Hindlimb muscle (tissue), 1 donor: Measurements from ENCODE around the gene TRIM5. TPM values are rescaled to one million over a fixed set of nuclear protein-coding genes. Genes with fewer than 3 reads are reported as not detected.
"Not testable (repeated sequence)": the region's sequence is repeated elsewhere in the genome, so short reads cannot be mapped to it uniquely, and the experiment has no call there.

Source experiments
- DNase-seq: peaks from one replicate; pipeline ENCODE4 v3.0.0-alpha.2; 2013
- polyA plus RNA-seq: library from polyadenylated mRNA; unstranded; fragments of 120-200 nt; gene quantifications from one replicate; pipeline ENCODE4 v1.2.1, GENCODE V29; 2013; ENCODE audit not compliant: insufficient read length

The TRIM5 gene
- polyA plus RNA-seq, 1 donor, result 13.9 TPM

GRCh38 chr11:5688482-5688881 lies 3.6 kb upstream of the TRIM5 start:
- no peak for DNase-seq

- DNase-seq, result no peak
These were observed 1.6 kb upstream of the TRIM5 start for GRCh38 chr11:5686426-5686825.

GRCh38 chr11:5684036-5684645 lies 733 bp downstream of the TRIM5 start:
- no peak for DNase-seq

GRCh38 chr11:5683620-5684019 lies 1.3 kb downstream of the TRIM5 start:
- not testable (repeated sequence) for DNase-seq

- not testable (repeated sequence) for DNase-seq
These were observed 1.9 kb downstream of the TRIM5 start for GRCh38 chr11:5682890-5683441.

GRCh38 chr11:5679811-5680210 lies 5.1 kb downstream of the TRIM5 start:
- no peak for DNase-seq

GRCh38 chr11:5674391-5674790 lies 10.5 kb downstream of the TRIM5 start:
- no peak for DNase-seq

GRCh38 chr11:5671831-5672230 lies 13.0 kb downstream of the TRIM5 start:
- no peak for DNase-seq

GRCh38 chr11:5666402-5666793 lies 18.5 kb downstream of the TRIM5 start:
- no peak for DNase-seq

- DNase-seq, result no peak
These were observed 19.0 kb downstream of the TRIM5 start for GRCh38 chr11:5665746-5666401.

GRCh38 chr11:5665051-5665570 lies 19.8 kb downstream of the TRIM5 start:
- no peak for DNase-seq

GRCh38 chr11:5663511-5663910 lies 21.4 kb downstream of the TRIM5 start:
- no peak for DNase-seq

- DNase-seq, result no peak
These were observed 26.6 kb downstream of the TRIM5 start for GRCh38 chr11:5658318-5658717.

GRCh38 chr11:5656956-5657355 lies 27.9 kb downstream of the TRIM5 start:
- DNase-seq, result not testable (repeated sequence)

- DNase-seq, result no peak
These were observed 29.4 kb downstream of the TRIM5 start for GRCh38 chr11:5655474-5655873.

GRCh38 chr11:5646139-5646538 lies 38.7 kb downstream of the TRIM5 start:
- no peak for DNase-seq

- DNase-seq, result no peak
These were observed 41.3 kb downstream of the TRIM5 start for GRCh38 chr11:5643585-5643984.

- no peak for DNase-seq
These were observed 44.9 kb downstream of the TRIM5 start for GRCh38 chr11:5639953-5640352.

GRCh38 chr11:5631969-5632635 lies 52.8 kb downstream of the TRIM5 start:
- DNase-seq, result no peak

- DNase-seq, result no peak
These were observed 53.5 kb downstream of the TRIM5 start for GRCh38 chr11:5631417-5631816.

- DNase-seq, result no peak
These were observed 58.7 kb downstream of the TRIM5 start for GRCh38 chr11:5626196-5626595.

GRCh38 chr11:5625281-5625680 lies 59.6 kb downstream of the TRIM5 start:
- no peak for DNase-seq

GRCh38 chr11:5624489-5625279 lies 60.2 kb downstream of the TRIM5 start, which contains the start of gene TRIM34:
TSS of gene TRIM34 (plus strand) at chr11:5625001. CDS start at chr11:5632332, 7,331 bp downstream.
- DNase-seq, result peak; percentile 79
